ENCODE measurements around the gene SLC23A2.

Gene SLC23A2

GRCh38 chr20:4936851-4937406 lies 64.4 kb downstream of the SLC23A2 start:
- Histone ChIP-seq H3K4me2 (ENCODE audit: low read length) (no peak overlapping the region), H3K79me2 (ENCODE audit: low read length) (no peaks in the 10 kb centered on the region), H3K27me3 (ENCODE audit: low read depth, low read length) (no peaks in the 10 kb centered on the region), H3K4me1 (ENCODE audit: low read length) (peaks cover 8% of the 10 kb centered on the region), H3K36me3 (replicated peaks; ENCODE audit: low read depth, low read length) (peaks cover 4% of the 10 kb centered on the region), H3K27ac (ENCODE audit: low read length) (no peak overlapping the region), H3K4me3 (ENCODE audit: low read length) (no peak overlapping the region), H3K9me3 (ENCODE audit: insufficient read depth, low read length) (no peaks in the 10 kb centered on the region), H2AFZ (ENCODE audit: low read depth, low read length) (no peak overlapping the region), H4K20me1 (ENCODE audit: insufficient read depth, low read length) (peaks cover 7% of the 10 kb centered on the region; the same call in 1 of the 2 replicates), H3K9ac (ENCODE audit: low read length) (no peak overlapping the region)
- no peak for TF ChIP-seq EZH2phosphoT487 (IDR thresholded peaks at IDR 0.05; ENCODE audit: low read depth)
- no peak for TF ChIP-seq CTCF (IDR thresholded peaks at IDR 0.05; ENCODE audit: low read depth, low read length)

GRCh38 chr20:4936392-4936850 lies 64.9 kb downstream of the SLC23A2 start:
- Histone ChIP-seq H3K4me3 (ENCODE audit: low read length) (no peak overlapping the region), H3K9me3 (ENCODE audit: insufficient read depth, low read length) (no peaks in the 10 kb centered on the region), H3K79me2 (ENCODE audit: low read length) (no peaks in the 10 kb centered on the region), H3K4me1 (ENCODE audit: low read length) (peaks cover 5% of the 10 kb centered on the region; the same call in 1 of the 2 replicates), H2AFZ (ENCODE audit: low read depth, low read length) (no peak overlapping the region), H3K9ac (ENCODE audit: low read length) (no peak overlapping the region), H4K20me1 (ENCODE audit: insufficient read depth, low read length) (peaks cover 7% of the 10 kb centered on the region; the same call in 1 of the 2 replicates), H3K27ac (ENCODE audit: low read length) (no peak overlapping the region), H3K27me3 (ENCODE audit: low read depth, low read length) (no peaks in the 10 kb centered on the region), H3K4me2 (ENCODE audit: low read length) (no peak overlapping the region), H3K36me3 (replicated peaks; ENCODE audit: low read depth, low read length) (peaks cover 9% of the 10 kb centered on the region)
- TF ChIP-seq EZH2phosphoT487 (IDR thresholded peaks at IDR 0.05; ENCODE audit: low read depth): no peak

GRCh38 chr20:4932061-4932460 lies 69.2 kb downstream of the SLC23A2 start:
- TF ChIP-seq CTCF (IDR thresholded peaks at IDR 0.05; ENCODE audit: low read depth, low read length) (no peak), EZH2phosphoT487 (IDR thresholded peaks at IDR 0.05; ENCODE audit: low read depth) (no peak)
- H3K27ac ChIP-seq (ENCODE audit: low read length): no peak overlapping the region
- peaks cover 7% of the 10 kb centered on the region; the same call in 1 of the 2 replicates for H4K20me1 ChIP-seq (ENCODE audit: insufficient read depth, low read length)
- peaks cover 9% of the 10 kb centered on the region for H3K36me3 ChIP-seq (replicated peaks; ENCODE audit: low read depth, low read length)
- no peak overlapping the region for H3K4me2 ChIP-seq (ENCODE audit: low read length)
- peaks cover 9% of the 10 kb centered on the region for H3K4me1 ChIP-seq (ENCODE audit: low read length)
- H3K79me2 ChIP-seq (ENCODE audit: low read length): no peaks in the 10 kb centered on the region
- no peaks in the 10 kb centered on the region for H3K27me3 ChIP-seq (ENCODE audit: low read depth, low read length)
- H3K9ac ChIP-seq (ENCODE audit: low read length): no peak overlapping the region
- no peaks in the 10 kb centered on the region for H3K9me3 ChIP-seq (ENCODE audit: insufficient read depth, low read length)
- H2AFZ ChIP-seq (ENCODE audit: low read depth, low read length): no peak overlapping the region
- no peak overlapping the region for H3K4me3 ChIP-seq (ENCODE audit: low read length)

- Histone ChIP-seq H3K4me3 (ENCODE audit: low read length) (no peak overlapping the region), H2AFZ (ENCODE audit: low read depth, low read length) (no peak overlapping the region), H3K4me1 (ENCODE audit: low read length) (peaks cover 9% of the 10 kb centered on the region), H3K27ac (ENCODE audit: low read length) (no peak overlapping the region), H3K9ac (ENCODE audit: low read length) (no peak overlapping the region), H3K36me3 (replicated peaks; ENCODE audit: low read depth, low read length) (peaks cover 9% of the 10 kb centered on the region), H4K20me1 (ENCODE audit: insufficient read depth, low read length) (0 out of 2 replicates have a peak, but pooled peaks cover 7% of the 10 kb centered on the region), H3K4me2 (ENCODE audit: low read length) (0 out of 2 replicates have a peak overlapping the region, but pooled peaks have one; percentile 2), H3K79me2 (ENCODE audit: low read length) (no peaks in the 10 kb centered on the region), H3K9me3 (ENCODE audit: insufficient read depth, low read length) (no peaks in the 10 kb centered on the region), H3K27me3 (ENCODE audit: low read depth, low read length) (no peaks in the 10 kb centered on the region)
- TF ChIP-seq EZH2phosphoT487 (IDR thresholded peaks at IDR 0.05; ENCODE audit: low read depth) (no peak), CTCF (IDR thresholded peaks at IDR 0.05; ENCODE audit: low read depth, low read length) (no peak)
These were observed 71.5 kb downstream of the SLC23A2 start for GRCh38 chr20:4929686-4930397.
